Adrenal gland (tissue), 12 donors: Measurements from ENCODE around the gene FKBP9. TPM values are rescaled to one million over a fixed set of nuclear protein-coding genes. Genes with fewer than 3 reads are reported as not detected.

Experiments
- DNase-seq, 7 donors: peaks; one replicate each; pipeline ENCODE4 v3.0.0-alpha.2; 2019 to 2020
- H3K27ac ChIP-seq, 5 donors: fragments of 200-600 bp; sonication (generic) in 4 of 5; 1 replicate in 3 of 5; 2 replicates in 2 of 5; pipeline versions ENCODE4 v1.5.1 to v1.8.0; 2016 to 2020; ENCODE audit warnings: mild to moderate bottlenecking in 1 of 5
- H3K27me3 ChIP-seq: fragments of 200-600 bp; 2 replicates; pipeline ENCODE4 v1.8.0; 2021
- H3K36me3 ChIP-seq, 2 donors: fragments of 200-600 bp; replicated peaks in 1 of 2; 1 replicate in 1 of 2; 2 replicates in 1 of 2; pipeline versions ENCODE4 v1.5.1 to v1.8.0; 2018 to 2022
- H3K4me1 ChIP-seq, 2 donors: fragments of 200-600 bp; replicated peaks in 1 of 2; 1 replicate in 1 of 2; 2 replicates in 1 of 2; pipeline versions ENCODE4 v1.5.1 to v1.8.0; 2018 to 2021
- H3K4me3 ChIP-seq, 4 donors: fragments of 200-600 bp; sonication (generic) in 3 of 4; one replicate each; pipeline ENCODE4 v1.5.1; 2016 to 2018
- H3K9me3 ChIP-seq, 3 donors: fragments of 200-600 bp; sonication (generic) in 1 of 3; replicated peaks in 1 of 3; 1 replicate in 2 of 3; 2 replicates in 1 of 3; pipeline versions ENCODE4 v1.5.1 to v1.8.0; 2016 to 2021
- CTCF ChIP-seq, 6 experiments: fragments of 450-650 bp in 4 of 6; fragments of 200-600 bp in 2 of 6; sonication (generic) in 1 of 6; IDR thresholded peaks; 1 replicate in 5 of 6; 2 replicates in 1 of 6; pipeline versions ENCODE4 v1.5.1 to v1.8.0; 2016 to 2021; ENCODE audit warnings: antibody characterized with exemption in 6 of 6, mild to moderate bottlenecking in 2 of 6, moderate library complexity in 1 of 6
- POLR2A ChIP-seq, 2 donors: fragments of 450-650 bp; IDR thresholded peaks; one replicate each; pipeline ENCODE4 v1.6.1; 2017; ENCODE audit warnings: antibody characterized with exemption in 2 of 2, mild to moderate bottlenecking in 2 of 2, moderate library complexity in 1 of 2
- WGBS, 4 donors: extraction: QIAGEN DNeasy Blood & Tissue Kit in 2 of 4; methylation state at CpG; one replicate each; pipeline versions ENCODE4 v1.1.5 to v1.1.7; 2013 to 2017; 5-methylcytosine and 5-hydroxymethylcytosine counted together
- intact Hi-C, 2 donors: fragments of 100-400 bp; cut with DNase I; formaldehyde crosslinking; loops; one replicate each; pipeline versions ENCODE4 v1.14.1 to v1.15.0; 2022 to 2023
- polyA plus RNA-seq, 3 donors: library from polyadenylated mRNA; stranded (reverse); fragments of 200-250 nt in 2 of 3; fragments of 350-450 nt in 1 of 3; fragmentation: Illumina TruSeq in 1 of 3; extraction: RNeasy Lipid Tissue Mini Kit (QIAGEN cat#74804) in 1 of 3; gene quantifications; one replicate each; pipeline ENCODE4 v1.2.3, GENCODE V29; 2013 to 2014
- total RNA-seq, 9 donors: library from RNA; depleted of rRNA in 4 of 9; stranded (reverse); fragments of >200 nt in 4 of 9; fragments of 120-200 nt in 1 of 9; fragmentation: NEBNext Ultra II Directional in 1 of 9; extraction: Animal tissue kit (Norgen Biotek cat#: 25700) in 1 of 9; gene quantifications; one replicate each; pipeline versions ENCODE4 v1.1.0 to v1.2.4, GENCODE V29; 2013 to 2023
- donor health status: healthy with polysubstance abuse.
- donor health status: Bipolar disorder and iron deficiency.
- donor health status: DM: yes; HTN: yes; CAD: no.
- donor health status: DM: no; HTN: no; CAD: no.
- donor health status: DM: no; HTN: no; CAD: no.
- donor health status: DM: yes; HTN: yes; CAD: no.

The FKBP9 gene
- total and polyA plus RNA-seq, 12 donors, result 26.8 to 299 (median 144) TPM

- Histone ChIP-seq H3K27ac (peak overlapping the region in 4 of 5 donors; percentile 95 to 97 (median 96)), H3K36me3 (no peaks in the 10 kb centered on the region), H3K9me3 (no peaks in the 10 kb centered on the region), H3K27me3 (no peaks in the 10 kb centered on the region), H3K4me3 (peak overlapping the region; percentile 7 to 100 (median 74)), H3K4me1 (peaks cover 17 to 36% of the 10 kb centered on the region in 2 donors)
- DNase-seq, result peak; percentile 73 to 87 (median 81)
- peak in 3 of 6 experiments; percentile 60 to 79 (median 72) for TF ChIP-seq CTCF (IDR thresholded peaks at IDR 0.05)
- peak; percentile 26 to 57 for TF ChIP-seq POLR2A (IDR thresholded peaks at IDR 0.05)
- intact Hi-C loops, result loop anchor here in 1 of 2 donors (10.0 kb wide), 1 partner anchor 162 kb away; the partner anchor contains the start of gene RP9
- WGBS, 4 donors, result 0 to 1% (median 0%) methylated on average over 1 to 95 of the region's 95 CpGs
These were observed 14.6 kb upstream of the FKBP9 start for GRCh38 chr7:32942415-32943251.

GRCh38 chr7:32943252-32944030 is 13.8 kb upstream of the FKBP9 start:
- intact Hi-C loops, result loop anchor here in 1 of 2 donors (10.0 kb wide), 1 partner anchor 161 kb away; the partner anchor contains the start of gene RP9
- Histone ChIP-seq H3K4me3 (peak overlapping the region in 2 of 4 donors; percentile 66 to 100), H3K36me3 (no peaks in the 10 kb centered on the region), H3K9me3 (no peaks in the 10 kb centered on the region), H3K27ac (peak overlapping the region in 4 of 5 donors; percentile 95 to 97 (median 96)), H3K27me3 (no peaks in the 10 kb centered on the region), H3K4me1 (peaks cover 10 to 29% of the 10 kb centered on the region in 2 donors)
- TF ChIP-seq CTCF (IDR thresholded peaks at IDR 0.05) (peak in 3 of 6 experiments; percentile 10 to 14 (median 12)), POLR2A (IDR thresholded peaks at IDR 0.05) (no peak)
- no peak for DNase-seq
- WGBS, 4 donors, result 10 to 17% (median 12%) methylated on average over 4 to 6 of the region's 6 CpGs

GRCh38 chr7:32947420-32947983 is 9.7 kb upstream of the FKBP9 start:
- Histone ChIP-seq H3K36me3 (no peaks in the 10 kb centered on the region), H3K4me1 (peaks cover 0 to 4% of the 10 kb centered on the region in 2 donors), H3K4me3 (no peak overlapping the region), H3K27me3 (no peaks in the 10 kb centered on the region), H3K9me3 (no peaks in the 10 kb centered on the region), H3K27ac (no peak overlapping the region)
- 88 to 92% (median 90%) methylated on average over 3 of the region's 3 CpGs for WGBS, 4 donors
- intact Hi-C loops, result loop anchor here in 1 of 2 donors (10.0 kb wide), 1 partner anchor 157 kb away; the partner anchor contains the start of gene RP9
- DNase-seq, result no peak
- TF ChIP-seq CTCF (IDR thresholded peaks at IDR 0.05) (no peak), POLR2A (IDR thresholded peaks at IDR 0.05) (no peak)
